SJCRH30 (cell line): ENCODE data around the gene ECEL1. TPM values are rescaled to one million over a fixed set of nuclear protein-coding genes. Genes with fewer than 3 reads are reported as not detected.
A peak's percentile ranks its signal among the peaks of the same experiment; 100 is the strongest.

Experiments used
- DNase-seq, 2 experiments: peaks; one replicate each; pipeline ENCODE4 v3.0.0-alpha.2; 2015 to 2020
- H3K27ac ChIP-seq: fragments of 250-450 bp; sonication (Bioruptor Pico); 2 replicates; pipeline ENCODE4 v1.5.1; 2020; ENCODE audit warnings: mild to moderate bottlenecking, moderate library complexity
- H3K27me3 ChIP-seq: fragments of 250-450 bp; sonication (Bioruptor Pico); 2 replicates; pipeline ENCODE4 v1.5.1; 2020; ENCODE audit warnings: mild to moderate bottlenecking, moderate library complexity
- H3K36me3 ChIP-seq: fragments of 250-450 bp; sonication (Bioruptor Pico); 2 replicates; pipeline ENCODE4 v1.5.1; 2020; ENCODE audit warnings: mild to moderate bottlenecking, moderate library complexity
- H3K4me1 ChIP-seq: fragments of 250-450 bp; sonication (Bioruptor Pico); 2 replicates; pipeline ENCODE4 v1.5.1; 2020; ENCODE audit warnings: mild to moderate bottlenecking, moderate library complexity
- H3K4me3 ChIP-seq: fragments of 250-450 bp; sonication (Bioruptor Pico); 2 replicates; pipeline ENCODE4 v1.5.1; 2020; ENCODE audit warnings: mild to moderate bottlenecking, moderate library complexity
- H3K9me3 ChIP-seq: fragments of 250-450 bp; sonication (Bioruptor Pico); replicated peaks from 2 replicates; pipeline ENCODE4 v1.5.1; 2020; ENCODE audit warnings: mild to moderate bottlenecking, moderate library complexity
- total RNA-seq: library from RNA; depleted of rRNA; stranded (reverse); fragments of >200 nt; shearing (Covaris generic); gene quantifications from 2 replicates; pipeline ENCODE4 v1.2.3, GENCODE V29; 2014

ECEL1 gene
- total RNA-seq, 1 experiment from 2014 or later, result not detected

GRCh38 chr2:232525791-232526371 is 38.2 kb upstream of the ECEL1 start, which contains the start of gene CHRND:
CHRND (plus strand) TSS chr2:232526160; CDS start chr2:232526216, 56 bp downstream.
- Histone ChIP-seq H3K4me1 (peaks cover 13% of the 10 kb centered on the region), H3K9me3 (no peaks in the 10 kb centered on the region), H3K27me3 (peaks cover 8% of the 10 kb centered on the region; the same call in 1 of the 2 replicates), H3K27ac (peak within 1 kb of the TSS; percentile 97), H3K4me3 (peak within 1 kb of the TSS; percentile 87), H3K36me3 (no peaks in the 10 kb centered on the region)
- DNase-seq, result peak; percentile 99

GRCh38 chr2:232525199-232525598 is 37.6 kb upstream of the ECEL1 start:
- H3K9me3 ChIP-seq, result no peaks in the 10 kb centered on the region
- peaks cover 13% of the 10 kb centered on the region for H3K27me3 ChIP-seq
- peak overlapping the region; percentile 28 for H3K4me3 ChIP-seq
- no peak for DNase-seq
- H3K4me1 ChIP-seq, result peaks cover 13% of the 10 kb centered on the region
- peak overlapping the region; percentile 88 for H3K27ac ChIP-seq
- no peaks in the 10 kb centered on the region for H3K36me3 ChIP-seq

GRCh38 chr2:232524771-232525170 is 37.1 kb upstream of the ECEL1 start:
- H3K27me3 ChIP-seq, result peaks cover 14% of the 10 kb centered on the region
- H3K4me1 ChIP-seq, result peaks cover 13% of the 10 kb centered on the region
- H3K4me3 ChIP-seq, result no peak overlapping the region
- H3K27ac ChIP-seq, result peak overlapping the region; percentile 88
- no peak for DNase-seq
- no peaks in the 10 kb centered on the region for H3K36me3 ChIP-seq
- no peaks in the 10 kb centered on the region for H3K9me3 ChIP-seq

GRCh38 chr2:232523682-232524597 is 36.3 kb upstream of the ECEL1 start:
- Histone ChIP-seq H3K4me3 (no peak overlapping the region), H3K27ac (no peak overlapping the region), H3K36me3 (no peaks in the 10 kb centered on the region), H3K4me1 (peaks cover 13% of the 10 kb centered on the region), H3K9me3 (no peaks in the 10 kb centered on the region), H3K27me3 (peaks cover 20% of the 10 kb centered on the region)
- DNase-seq, result no peak

GRCh38 chr2:232523402-232523681 is 35.7 kb upstream of the ECEL1 start:
- no peak for DNase-seq
- Histone ChIP-seq H3K27me3 (peaks cover 21% of the 10 kb centered on the region), H3K27ac (no peak overlapping the region), H3K4me1 (peaks cover 13% of the 10 kb centered on the region), H3K4me3 (no peak overlapping the region), H3K36me3 (no peaks in the 10 kb centered on the region), H3K9me3 (no peaks in the 10 kb centered on the region)

- no peak for DNase-seq
- no peaks in the 10 kb centered on the region for H3K36me3 ChIP-seq
- H3K4me3 ChIP-seq, result peak overlapping the region; percentile 41
- H3K4me1 ChIP-seq, result peaks cover 13% of the 10 kb centered on the region
- peaks cover 21% of the 10 kb centered on the region for H3K27me3 ChIP-seq
- H3K9me3 ChIP-seq, result no peaks in the 10 kb centered on the region
- H3K27ac ChIP-seq, result no peak overlapping the region
These were observed 35.2 kb upstream of the ECEL1 start for GRCh38 chr2:232522623-232523401.

GRCh38 chr2:232521959-232522622 is 34.5 kb upstream of the ECEL1 start:
- H3K36me3 ChIP-seq, result no peaks in the 10 kb centered on the region
- H3K9me3 ChIP-seq, result no peaks in the 10 kb centered on the region
- H3K27ac ChIP-seq, result no peak overlapping the region
- peak in 1 of 2 experiments; percentile 64 for DNase-seq
- peak overlapping the region; percentile 41 for H3K4me3 ChIP-seq
- H3K27me3 ChIP-seq, result peaks cover 21% of the 10 kb centered on the region
- H3K4me1 ChIP-seq, result peaks cover 13% of the 10 kb centered on the region

- peaks cover 7% of the 10 kb centered on the region for H3K4me1 ChIP-seq
- no peak for DNase-seq
- H3K27ac ChIP-seq, result no peak overlapping the region
- H3K36me3 ChIP-seq, result no peaks in the 10 kb centered on the region
- peaks cover 21% of the 10 kb centered on the region for H3K27me3 ChIP-seq
- H3K4me3 ChIP-seq, result no peak overlapping the region
- H3K9me3 ChIP-seq, result no peaks in the 10 kb centered on the region
These were observed 33.5 kb upstream of the ECEL1 start for GRCh38 chr2:232521098-232521497.

- H3K27me3 ChIP-seq, result peaks cover 21% of the 10 kb centered on the region
- peaks cover 6% of the 10 kb centered on the region for H3K4me1 ChIP-seq
- no peaks in the 10 kb centered on the region for H3K36me3 ChIP-seq
- no peak overlapping the region for H3K4me3 ChIP-seq
- H3K9me3 ChIP-seq, result no peaks in the 10 kb centered on the region
- no peak for DNase-seq
- H3K27ac ChIP-seq, result no peak overlapping the region
These were observed 32.9 kb upstream of the ECEL1 start for GRCh38 chr2:232520489-232520888.

GRCh38 chr2:232519581-232520438 is 32.2 kb upstream of the ECEL1 start, which contains the start of gene PRSS56:
PRSS56 (plus strand) TSS chr2:232520388; CDS start chr2:232520599, 211 bp downstream.
- DNase-seq, result no peak

GRCh38 chr2:232518844-232519243 is 31.2 kb upstream of the ECEL1 start:
- no peak for DNase-seq
- no peaks in the 10 kb centered on the region for H3K36me3 ChIP-seq
- H3K4me3 ChIP-seq, result no peak overlapping the region
- H3K27me3 ChIP-seq, result peaks cover 21% of the 10 kb centered on the region
- no peaks in the 10 kb centered on the region for H3K9me3 ChIP-seq
- peaks cover 8% of the 10 kb centered on the region; the same call in 1 of the 2 replicates for H3K4me1 ChIP-seq
- H3K27ac ChIP-seq, result no peak overlapping the region

More at GRCh38 chr2:232519581-232520438, 32.2 kb upstream of the ECEL1 start, which contains the start of gene PRSS56:
- Histone ChIP-seq H3K4me1 (no peaks in the 10 kb centered on the region; the same call in 1 of the 2 replicates), H3K27ac (no peak within 1 kb of the TSS), H3K36me3 (no peaks in the 10 kb centered on the region), H3K4me3 (no peak within 1 kb of the TSS), H3K27me3 (peaks cover 21% of the 10 kb centered on the region), H3K9me3 (no peaks in the 10 kb centered on the region)

GRCh38 chr2:232516551-232516950 is 28.9 kb upstream of the ECEL1 start:
- H3K9me3 ChIP-seq, result no peaks in the 10 kb centered on the region
- peaks cover 23% of the 10 kb centered on the region; the same call in 1 of the 2 replicates for H3K4me1 ChIP-seq
- H3K27me3 ChIP-seq, result peaks cover 31% of the 10 kb centered on the region
- no peaks in the 10 kb centered on the region for H3K36me3 ChIP-seq
- no peak overlapping the region for H3K4me3 ChIP-seq
- DNase-seq, result no peak
- H3K27ac ChIP-seq, result no peak overlapping the region

- H3K27ac ChIP-seq, result no peak overlapping the region
- H3K27me3 ChIP-seq, result peaks cover 26% of the 10 kb centered on the region
- no peak overlapping the region for H3K4me3 ChIP-seq
- no peaks in the 10 kb centered on the region for H3K9me3 ChIP-seq
- peaks cover 23% of the 10 kb centered on the region; the same call in 1 of the 2 replicates for H3K4me1 ChIP-seq
- no peaks in the 10 kb centered on the region for H3K36me3 ChIP-seq
- DNase-seq, result no peak
These were observed 28.0 kb upstream of the ECEL1 start for GRCh38 chr2:232515639-232516038.
